NCI-H146 treated with DMSO at 0.1 percent for 48 hours (cell line): Measurements from ENCODE around the gene ZIC1.

Experiments used
- DNase-seq: peaks from one replicate; lab custom pipeline; 2025; ENCODE audit not compliant: unreplicated experiment; lab: John Stamatoyannopoulos, UW

Gene ZIC1

DNA sequence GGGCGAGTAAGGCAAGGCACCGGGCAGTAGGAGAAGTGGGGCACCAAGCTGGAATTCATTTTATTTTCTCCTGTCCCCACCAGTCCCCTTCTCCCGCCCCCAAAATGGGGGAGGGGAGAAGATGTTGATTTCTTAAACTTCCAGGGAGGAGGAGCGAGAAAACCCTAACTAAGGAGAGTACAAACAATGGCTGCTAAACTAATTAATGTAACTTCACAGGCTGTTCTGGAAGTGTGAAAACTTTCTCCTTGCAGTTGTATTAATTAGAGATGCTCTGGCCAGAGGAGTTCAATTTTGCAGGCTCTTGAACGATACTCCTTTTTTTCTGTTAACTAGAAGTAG lies 14.3 kb upstream of the ZIC1 start:
- DNase-seq: no peak

DNA sequence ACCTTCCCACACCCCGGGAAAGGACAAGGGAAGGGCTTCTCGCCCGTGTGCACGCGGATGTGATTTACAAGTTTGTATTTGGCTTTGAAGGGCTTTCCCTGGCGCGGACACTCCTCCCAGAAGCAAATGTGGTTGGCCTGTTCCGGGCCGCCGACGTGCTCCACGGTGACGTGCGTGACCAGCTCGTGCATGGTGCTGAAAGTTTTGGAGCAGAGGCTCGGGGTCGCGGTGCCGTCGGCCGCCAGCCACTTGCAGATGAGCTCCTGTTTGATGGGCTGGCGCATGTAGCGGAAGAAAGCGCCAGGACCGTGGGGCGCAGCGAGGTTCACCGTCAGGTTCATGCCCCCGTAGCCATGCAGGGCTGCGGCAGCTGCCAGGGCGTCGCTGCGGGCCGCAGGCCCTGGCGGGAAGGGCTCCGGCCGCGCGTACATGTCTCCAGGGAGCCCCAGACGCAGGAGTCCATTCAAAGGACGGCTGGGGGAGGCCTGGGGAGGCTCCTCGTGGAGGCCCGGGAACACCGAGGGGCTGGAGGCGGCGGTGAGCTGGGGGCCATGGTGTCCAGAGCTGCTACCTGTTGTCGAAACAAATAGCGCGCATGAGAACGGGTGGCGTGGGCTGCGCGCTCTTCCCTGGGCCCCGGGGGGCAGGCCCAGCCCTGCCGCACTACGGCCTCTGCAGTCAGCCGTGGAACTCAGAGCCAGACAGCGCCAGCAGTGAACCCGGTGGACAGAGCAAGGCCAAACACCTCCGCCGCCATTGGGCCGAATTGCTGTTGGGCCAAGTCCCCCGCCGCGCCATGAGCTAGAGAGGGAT lies 13.1 kb upstream of the ZIC1 start:
- no peak for DNase-seq

DNA sequence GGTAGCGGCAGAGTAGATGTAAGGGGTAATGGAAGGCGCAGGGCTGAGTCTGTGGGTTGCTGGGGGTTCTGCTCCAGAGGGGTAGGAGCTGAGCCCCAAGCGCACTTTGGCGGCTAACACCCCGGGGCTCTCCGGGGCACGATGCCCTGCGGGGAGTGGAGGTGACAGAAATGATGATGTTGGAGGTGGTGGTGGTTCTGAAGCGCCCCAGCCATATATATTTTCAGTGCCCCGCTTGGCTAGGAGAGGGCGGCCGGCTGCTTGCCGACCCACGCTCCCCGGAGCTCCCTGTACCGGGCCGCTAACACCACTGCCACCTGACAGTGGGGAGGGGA lies 12.5 kb upstream of the ZIC1 start:
- no peak for DNase-seq

DNA sequence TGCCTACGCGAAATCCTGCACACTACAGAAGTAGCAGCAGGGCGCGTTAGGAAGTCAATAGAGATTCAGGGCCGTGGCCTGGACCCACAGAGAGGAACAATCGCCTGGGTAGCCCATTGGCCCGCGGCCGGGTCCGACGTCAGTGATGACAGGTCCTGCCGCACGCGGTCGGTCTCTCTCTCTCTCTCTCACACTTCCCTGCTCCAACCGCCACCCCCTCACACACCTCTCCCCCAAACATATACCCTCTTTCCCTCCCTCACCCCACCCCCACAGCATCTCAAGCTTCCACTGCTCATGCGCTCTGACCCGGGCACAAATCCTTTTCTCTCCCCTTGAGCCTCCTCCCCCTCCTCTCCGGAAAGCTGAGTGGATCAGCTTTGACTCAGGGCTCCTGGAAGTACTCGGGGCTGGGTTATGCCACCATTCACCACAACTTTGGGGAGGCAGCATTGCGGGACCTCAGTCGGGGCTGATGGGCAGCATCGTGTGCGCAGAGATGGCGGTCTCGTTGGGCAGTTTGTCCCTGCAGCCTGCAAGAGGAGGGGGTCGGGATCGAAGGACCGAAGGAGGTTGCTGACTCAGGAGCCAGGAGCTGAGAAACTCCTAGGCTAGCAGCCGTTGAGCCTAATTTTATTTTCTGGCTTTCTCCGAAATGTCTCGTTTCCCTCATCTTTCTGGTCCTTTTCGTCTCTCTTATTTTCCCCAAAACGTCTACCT lies 11.8 kb upstream of the ZIC1 start:
- DNase-seq: no peak

DNA sequence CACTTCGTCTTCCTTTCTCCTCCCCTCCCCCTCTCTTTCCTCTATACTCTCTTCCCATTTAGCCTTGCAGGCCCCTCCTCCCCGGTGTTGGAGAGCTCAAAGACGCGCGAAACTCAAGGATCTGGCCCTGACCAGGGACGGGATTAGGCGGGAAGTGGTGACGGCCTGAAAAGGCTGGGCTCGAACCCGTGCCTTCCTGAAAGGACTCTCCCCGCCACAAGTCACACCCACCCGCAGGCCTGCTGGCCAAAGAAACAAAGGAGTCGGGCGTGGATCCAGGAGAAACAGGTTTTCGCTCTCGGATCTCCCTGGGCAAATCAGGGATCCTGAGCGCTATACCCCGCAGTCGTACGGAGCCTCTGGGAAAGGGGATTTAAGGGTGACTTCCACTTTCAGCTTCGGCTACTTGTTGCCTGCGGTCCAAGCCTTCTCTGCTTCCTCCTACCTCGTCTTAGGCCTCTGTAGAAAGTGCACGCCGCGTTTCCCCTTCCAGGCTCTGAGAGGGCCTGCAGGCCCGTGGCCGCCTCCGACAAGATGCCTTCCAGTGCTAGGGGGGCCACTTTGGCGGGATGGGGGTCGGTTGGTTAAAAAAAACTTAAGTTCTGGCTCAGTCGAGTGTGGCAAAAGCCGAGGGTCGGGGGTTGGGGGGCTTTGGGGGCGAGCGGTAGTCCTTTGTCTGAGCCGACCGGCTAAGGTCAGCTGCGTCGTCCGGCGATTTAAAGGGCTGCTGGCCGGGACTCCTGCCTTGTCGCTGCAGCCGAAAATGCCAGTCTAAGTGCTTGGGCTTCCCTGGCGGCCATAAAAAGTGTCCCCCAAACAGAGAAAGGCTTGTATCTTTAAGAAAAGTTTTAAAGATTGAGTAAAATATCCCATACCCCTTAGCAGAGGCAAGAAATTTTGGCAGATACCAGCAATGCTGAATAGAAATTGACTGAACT lies 11.0 kb upstream of the ZIC1 start:
- DNase-seq: no peak

DNA sequence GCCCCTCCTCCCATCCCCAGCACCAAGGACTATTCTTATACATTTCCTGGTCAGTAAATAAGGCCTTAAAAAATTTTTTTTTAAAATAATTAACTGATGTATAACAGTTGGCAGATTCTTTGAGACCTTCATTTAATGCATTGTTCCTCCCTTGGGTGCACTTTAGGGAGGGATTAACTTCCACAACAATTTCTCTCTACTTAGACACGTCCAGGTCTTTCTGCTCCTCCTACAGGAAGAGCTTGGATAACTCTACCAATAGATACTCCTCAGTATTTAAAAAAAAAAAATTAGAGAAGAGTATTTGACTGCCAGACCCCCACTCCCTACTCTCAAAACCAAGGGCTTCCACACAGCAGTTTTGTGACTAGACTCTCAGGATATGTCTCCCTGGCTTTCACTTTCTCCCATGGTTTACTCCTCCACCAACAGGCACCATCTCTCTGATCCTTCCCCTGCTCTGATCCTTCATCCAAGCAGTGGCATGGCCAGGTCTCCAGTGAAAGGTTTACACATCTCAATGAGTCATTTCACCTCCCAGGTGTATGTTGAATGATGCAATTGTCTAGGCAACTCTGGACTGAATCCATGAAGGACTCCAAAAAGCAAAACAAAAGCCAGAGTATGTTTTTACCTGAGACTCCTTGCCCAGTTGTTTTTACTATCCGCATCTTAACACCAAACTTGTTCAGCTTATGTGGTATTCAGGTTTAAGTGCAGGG lies 10.2 kb upstream of the ZIC1 start:
- no peak for DNase-seq

DNA sequence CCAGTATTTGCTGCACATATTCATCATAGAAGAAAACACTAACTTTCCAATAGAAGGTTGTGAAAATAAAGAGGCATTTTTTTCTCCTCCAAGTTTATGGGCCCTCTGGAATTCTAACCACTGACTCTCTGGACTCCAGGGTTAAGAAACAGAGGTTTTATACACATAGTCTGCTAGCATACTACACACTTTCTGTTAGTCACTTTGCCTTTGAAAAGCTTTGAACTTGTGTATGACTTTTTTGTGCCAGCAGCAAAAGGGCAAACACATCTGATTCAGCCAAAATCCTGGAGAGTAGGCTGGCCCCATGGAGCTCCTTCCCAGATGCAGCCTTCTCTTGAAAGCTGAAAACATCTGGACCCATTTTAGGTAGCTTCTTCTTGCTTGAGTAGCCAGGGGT lies 9.1 kb upstream of the ZIC1 start:
- no peak for DNase-seq

DNA sequence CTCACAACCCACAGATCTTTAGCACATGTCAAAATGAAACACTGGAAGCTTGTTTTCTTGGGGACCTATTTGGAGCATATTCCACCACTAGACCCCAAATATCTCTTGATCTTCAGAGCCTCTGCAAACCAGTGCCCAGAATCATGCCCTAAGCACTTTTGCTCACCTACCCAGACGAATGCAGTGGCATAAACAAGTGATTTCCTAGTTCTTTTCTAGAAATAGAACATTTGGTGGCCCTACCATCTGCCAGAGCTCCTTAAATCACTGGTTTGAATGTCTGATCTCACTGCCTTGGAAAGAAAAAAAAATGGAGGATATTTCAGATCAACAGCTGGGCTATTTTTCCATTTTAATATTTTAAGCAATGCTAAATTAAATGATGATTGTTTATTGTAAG lies 8.2 kb upstream of the ZIC1 start:
- no peak for DNase-seq

DNA sequence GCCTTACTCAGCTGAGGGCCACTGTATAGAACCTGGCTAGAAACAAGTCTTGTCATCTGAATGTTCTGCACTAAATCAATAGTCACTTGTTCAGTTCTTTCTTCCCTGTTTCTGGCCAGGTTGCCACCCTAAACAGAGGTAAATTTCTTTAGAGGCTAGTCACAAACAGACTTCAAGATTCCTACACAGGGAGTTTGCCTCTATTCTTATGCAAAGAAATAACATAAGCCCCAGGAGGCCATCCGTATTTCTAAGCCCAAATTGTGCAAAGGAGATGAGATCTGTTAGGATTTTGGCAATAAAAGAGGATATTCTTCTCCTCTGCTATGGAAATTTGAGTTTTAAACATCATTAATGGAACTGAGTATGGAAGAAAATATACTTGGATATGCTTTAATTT lies 7.7 kb upstream of the ZIC1 start:
- DNase-seq: no peak

DNA sequence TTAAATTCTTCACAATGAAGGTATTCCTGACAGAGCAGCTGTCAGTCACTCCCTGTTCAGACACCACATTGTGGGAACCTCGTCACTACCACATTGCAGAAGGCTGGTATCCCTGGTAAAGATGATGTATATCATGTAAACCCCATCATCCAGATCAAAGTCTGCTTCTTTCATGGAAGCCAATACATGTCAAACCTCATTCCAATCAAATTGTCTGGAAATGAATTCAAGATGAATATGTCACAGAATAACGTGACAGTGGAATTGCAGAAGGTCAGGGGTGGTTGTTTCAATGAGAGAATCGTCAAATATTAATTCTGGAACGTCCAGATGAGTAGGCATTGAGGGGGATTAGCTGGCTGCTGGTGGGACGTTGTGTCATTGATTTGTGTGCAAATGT lies 7.0 kb upstream of the ZIC1 start:
- DNase-seq: no peak

DNA sequence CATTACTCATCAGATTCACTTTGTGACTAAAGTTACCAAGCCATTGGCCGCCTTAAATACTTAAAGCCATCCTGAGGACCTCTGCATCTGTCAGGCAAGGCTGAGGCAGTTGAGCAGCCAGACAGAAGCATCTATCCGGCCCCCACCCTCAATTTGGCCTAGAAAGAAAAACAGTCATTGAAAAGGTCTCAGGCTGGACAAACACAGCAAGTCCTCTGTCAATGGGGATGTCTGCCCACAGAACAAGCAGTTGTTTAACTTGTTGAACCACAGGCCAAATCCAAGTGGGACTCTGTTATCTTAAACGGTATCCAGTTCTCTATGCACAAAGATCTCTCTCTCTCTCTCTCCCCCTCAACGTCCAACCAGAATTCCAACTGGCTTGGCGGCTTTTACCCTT lies 5.7 kb upstream of the ZIC1 start:
- DNase-seq: no peak

DNA sequence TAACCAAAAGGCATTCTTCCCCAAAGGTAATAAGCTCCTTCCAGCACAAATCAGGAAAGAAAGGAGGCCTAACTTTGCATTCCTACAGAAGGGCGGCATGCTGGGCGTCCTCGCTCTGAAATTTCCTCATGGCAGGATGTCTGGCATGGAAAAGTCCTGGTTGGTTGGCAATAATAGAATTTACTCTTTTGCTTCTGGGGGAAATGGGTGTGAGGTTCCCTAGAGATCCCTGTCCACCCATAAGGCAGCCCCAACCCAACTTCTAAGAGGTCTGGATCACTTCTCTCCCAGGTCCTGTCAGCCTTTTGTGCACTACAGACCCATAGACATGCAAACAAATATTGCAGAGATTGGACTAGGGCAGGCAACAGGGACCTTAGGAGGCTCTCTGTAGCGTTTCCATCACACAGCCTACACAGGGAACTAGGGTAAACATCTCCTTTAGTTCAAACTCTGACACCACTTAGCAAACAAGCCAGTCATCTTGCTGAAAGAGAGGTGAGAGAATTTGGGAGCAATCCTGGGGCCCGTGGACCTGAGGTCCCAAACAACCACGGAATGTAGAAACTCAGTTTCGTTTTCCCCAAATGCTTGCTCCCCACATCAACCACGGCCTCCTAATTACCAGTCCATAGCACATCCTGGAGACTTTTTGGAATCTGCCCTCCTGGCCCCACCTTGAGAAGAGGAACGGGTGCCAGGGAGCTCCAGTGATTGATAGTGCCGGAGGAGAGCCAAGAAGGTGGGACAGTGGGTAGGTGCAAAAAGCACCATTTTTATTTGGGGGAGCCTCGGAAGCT lies 5.0 kb upstream of the ZIC1 start:
- no peak for DNase-seq

DNA sequence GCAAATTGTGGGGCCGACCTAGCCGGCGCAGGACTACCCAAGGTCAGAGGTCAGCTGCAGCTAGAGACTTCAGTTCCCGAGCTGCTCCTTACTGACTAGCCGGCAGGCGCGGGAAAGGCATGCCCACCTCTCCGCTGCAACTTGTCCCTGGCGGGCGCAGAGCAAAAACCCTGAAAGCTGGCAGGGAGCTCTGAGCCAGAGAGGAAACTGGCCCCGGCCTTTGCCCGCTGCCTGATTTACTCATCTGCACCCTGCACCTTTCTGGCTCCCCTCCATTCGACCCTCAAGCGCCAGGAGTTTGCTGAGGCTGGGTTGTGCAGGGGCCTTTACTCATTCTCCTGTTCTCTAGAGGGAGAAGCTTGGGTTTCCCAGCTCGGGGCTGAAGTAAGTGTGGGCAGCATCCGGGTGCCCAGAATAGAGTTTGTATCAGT lies 4.3 kb upstream of the ZIC1 start:
- no peak for DNase-seq

DNA sequence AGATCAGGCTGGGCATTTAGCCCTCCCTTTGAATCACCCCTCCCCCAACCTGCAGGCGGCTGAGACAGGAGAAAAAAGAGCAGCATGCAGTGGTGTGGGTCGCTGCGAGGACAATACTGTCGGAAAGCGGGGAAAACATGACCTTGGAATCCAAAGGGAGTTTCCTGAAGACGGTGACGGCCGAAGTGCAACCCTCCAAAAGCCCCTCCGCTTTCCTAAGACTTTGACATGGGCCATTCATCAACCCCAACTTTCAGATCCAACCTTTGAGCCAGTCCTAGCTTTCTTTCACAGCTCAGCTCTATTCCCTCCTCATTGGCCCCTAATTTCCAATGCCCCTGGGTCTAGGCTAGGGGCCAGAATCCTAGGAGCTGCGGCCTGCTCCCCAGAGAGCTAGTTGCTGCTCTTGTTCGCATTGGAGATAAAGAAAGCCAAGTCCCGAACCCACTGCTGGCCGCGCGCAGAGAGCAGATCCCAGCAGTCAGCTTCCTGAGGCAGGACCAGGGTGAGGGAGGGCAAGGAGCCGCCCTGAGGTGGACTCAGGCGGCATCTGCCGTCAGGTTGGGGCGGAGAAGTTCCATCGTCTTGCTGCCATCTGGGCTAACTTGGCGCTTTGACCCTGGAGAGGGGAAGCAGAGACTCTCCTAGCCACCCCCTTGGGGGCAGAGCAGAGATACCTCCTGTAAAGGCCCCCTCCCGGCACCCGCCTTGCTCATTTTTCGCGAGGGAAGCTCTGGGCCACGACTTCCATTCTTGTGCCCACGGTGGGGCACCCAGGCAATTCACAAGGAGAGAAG lies 3.7 kb upstream of the ZIC1 start:
- no peak for DNase-seq

DNA sequence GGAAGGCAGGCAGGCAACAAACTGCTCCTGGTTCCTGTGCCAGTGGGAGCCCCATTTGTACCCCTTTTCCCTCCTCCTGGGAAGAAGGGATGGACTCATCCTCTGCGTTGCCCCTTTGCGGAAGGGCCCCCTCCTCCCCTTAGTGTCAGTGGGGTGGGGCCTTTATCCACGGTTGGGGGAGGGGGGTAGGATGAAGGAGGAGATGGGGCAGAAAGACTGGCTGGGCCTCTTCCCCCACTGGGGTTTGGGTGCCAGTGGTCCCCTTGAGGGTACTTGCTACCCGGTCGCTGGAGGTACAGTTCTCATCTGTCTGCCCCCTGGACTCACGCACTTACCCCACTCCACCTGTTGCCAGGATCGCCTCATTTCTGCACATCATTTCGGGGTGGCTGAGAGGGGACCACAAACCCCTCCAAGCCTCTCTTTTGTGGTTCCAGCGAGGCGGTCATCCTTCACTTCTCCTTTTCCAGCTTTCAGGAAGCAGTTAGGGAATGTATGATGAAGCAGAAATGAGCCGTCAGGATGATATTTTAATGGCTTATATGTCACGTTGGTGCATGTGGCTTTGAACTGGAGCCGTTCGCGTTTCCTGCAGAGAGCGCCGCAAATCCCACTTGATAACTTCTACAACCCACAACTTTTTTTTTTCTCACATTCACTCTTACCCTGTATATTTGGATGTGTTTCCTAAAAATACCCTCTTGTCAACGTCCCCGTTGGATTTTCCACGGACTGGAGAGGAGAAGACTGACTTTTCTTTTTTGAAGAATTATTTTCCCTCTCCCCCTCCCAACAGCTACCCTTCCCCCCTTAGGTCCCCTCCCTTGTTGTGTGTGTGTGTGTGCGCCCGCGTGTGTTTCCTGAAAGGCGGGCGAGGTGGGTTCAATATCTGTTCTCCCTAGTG lies 2.9 kb upstream of the ZIC1 start, which contains the start of gene ZIC4:
Gene ZIC4 (minus strand): TSS at position 516 of the 904 bp plus-strand sequence. CDS start 3,746 bp downstream, outside the sequence.
- no peak for DNase-seq

DNA sequence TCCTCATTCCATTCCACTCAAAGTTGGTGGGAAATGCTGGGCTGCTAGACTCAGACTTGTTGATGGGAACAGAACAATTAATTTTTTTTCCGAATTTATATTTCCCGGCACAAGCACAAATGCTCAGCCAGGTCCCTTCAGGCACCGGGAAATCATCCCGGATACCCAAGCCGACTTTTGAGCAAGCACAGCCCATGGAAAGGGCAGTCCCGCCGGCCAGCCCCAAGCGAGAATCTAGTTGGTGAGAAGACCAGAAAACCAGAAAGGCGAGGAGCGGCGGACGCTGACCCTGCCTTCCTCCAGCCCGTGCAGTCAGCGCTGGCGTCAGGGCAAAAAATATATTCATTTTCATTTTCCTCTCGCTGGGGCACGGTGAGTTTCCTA lies 2.1 kb upstream of the ZIC1 start:
- no peak for DNase-seq

DNA sequence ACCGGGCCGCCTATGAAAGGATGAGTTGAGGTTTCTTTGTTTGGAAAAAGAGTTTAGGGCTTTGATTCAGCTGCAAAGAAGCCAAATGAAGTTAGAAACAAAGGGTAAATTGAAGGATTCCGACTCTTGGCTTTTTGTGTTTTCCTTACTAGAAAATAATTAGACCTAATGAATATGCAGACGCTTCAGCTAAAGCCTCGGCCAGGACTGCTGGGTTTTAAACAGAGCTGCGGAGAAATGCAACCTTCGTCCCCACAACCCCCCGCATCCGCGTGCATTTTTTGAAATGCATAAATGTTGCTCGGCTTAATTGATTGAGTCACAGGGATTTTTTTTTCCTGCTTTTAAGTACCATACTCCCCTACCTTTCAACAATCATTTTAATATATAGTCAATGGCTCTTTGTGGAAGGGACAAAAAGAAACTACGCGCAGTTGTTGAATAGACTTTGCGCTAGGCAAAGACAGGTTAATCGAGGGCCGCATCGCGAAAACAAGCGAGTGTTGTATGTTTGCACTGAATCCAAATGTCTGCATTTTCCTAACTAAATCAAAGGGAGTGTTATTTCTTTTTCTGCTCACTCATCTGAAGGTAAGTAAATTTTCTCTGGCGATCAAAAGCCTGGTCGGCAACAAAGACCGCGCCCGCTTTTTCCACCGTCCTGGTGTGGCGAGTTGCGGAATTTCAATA lies 1.5 kb upstream of the ZIC1 start:
- no peak for DNase-seq
